ENCODE measurements around the gene PGLYRP2. TPM values are rescaled to one million over a fixed set of nuclear protein-coding genes. Genes with fewer than 3 reads are reported as not detected.
"Not testable (repeated sequence)": the region's sequence is repeated elsewhere in the genome, so short reads cannot be mapped to it uniquely, and the experiment has no call there.

Gene PGLYRP2
- total RNA-seq, 1 experiment from 2014 or later, result not detected

- Mint-ChIP-seq H3K4me1 (ENCODE audit: low read depth, unreplicated experiment) (no peaks in the 10 kb centered on the region), H3K27ac (ENCODE audit: unreplicated experiment) (no peak overlapping the region), H3K4me3 (ENCODE audit: unreplicated experiment) (no peak overlapping the region), H3K27me3 (ENCODE audit: insufficient read depth, unreplicated experiment) (no peaks in the 10 kb centered on the region), H3K9me3 (ENCODE audit: unreplicated experiment) (no peaks in the 10 kb centered on the region), H3K36me3 (ENCODE audit: insufficient read depth, unreplicated experiment) (no peaks in the 10 kb centered on the region)
- no peak for TF ChIP-seq CTCF (IDR thresholded peaks at IDR 0.05; ENCODE audit: insufficient read depth in 1 of 2, low read depth in 1 of 2, low read length in 1 of 2, severe bottlenecking in 1 of 2, unreplicated experiment in 1 of 2)
- Histone ChIP-seq H3K4me3 (ENCODE audit: low read depth, low read length) (no peak overlapping the region), H3K36me3 (ENCODE audit: control insufficient read depth, insufficient read depth, low read length) (no peaks in the 10 kb centered on the region), H3K27me3 (replicated peaks; ENCODE audit: control insufficient read depth, insufficient read depth, low read length) (no peaks in the 10 kb centered on the region), H3K9me3 (no peaks in the 10 kb centered on the region), H3K4me1 (no peaks in the 10 kb centered on the region)
- intact Hi-C loops (cut with micrococcal nuclease; ENCODE audit: unreplicated experiment), result no loop called here
- ChIA-PET CTCF (no interaction called here), POLR2A (no interaction called here)
- DNase-seq, result no peak
- BruUV-seq (replicated peaks), result no TSS peak
Observed at GRCh38 chr19:15476325-15476724, 3.0 kb downstream of the PGLYRP2 start.

- Mint-ChIP-seq H3K4me3 (ENCODE audit: unreplicated experiment) (no peak overlapping the region), H3K27ac (ENCODE audit: unreplicated experiment) (no peak overlapping the region), H3K27me3 (ENCODE audit: insufficient read depth, unreplicated experiment) (no peaks in the 10 kb centered on the region), H3K4me1 (ENCODE audit: low read depth, unreplicated experiment) (no peaks in the 10 kb centered on the region), H3K9me3 (ENCODE audit: unreplicated experiment) (no peaks in the 10 kb centered on the region), H3K36me3 (ENCODE audit: insufficient read depth, unreplicated experiment) (no peaks in the 10 kb centered on the region)
- no peak overlapping the region for H3K4me3 ChIP-seq (ENCODE audit: low read depth, low read length)
- H3K27me3 ChIP-seq (replicated peaks; ENCODE audit: control insufficient read depth, insufficient read depth, low read length), result no peaks in the 10 kb centered on the region
- BruUV-seq (replicated peaks), result no TSS peak
- H3K9me3 ChIP-seq, result no peaks in the 10 kb centered on the region
- ChIA-PET POLR2A (no interaction called here), CTCF (no interaction called here)
- intact Hi-C loops (cut with micrococcal nuclease; ENCODE audit: unreplicated experiment), result no loop called here
- no peak for TF ChIP-seq CTCF (IDR thresholded peaks at IDR 0.05; ENCODE audit: insufficient read depth in 1 of 2, low read depth in 1 of 2, low read length in 1 of 2, severe bottlenecking in 1 of 2, unreplicated experiment in 1 of 2)
- no peaks in the 10 kb centered on the region for H3K4me1 ChIP-seq
- H3K36me3 ChIP-seq (ENCODE audit: control insufficient read depth, insufficient read depth, low read length), result no peaks in the 10 kb centered on the region
- no peak for DNase-seq
Observed at GRCh38 chr19:15475611-15476010, 3.7 kb downstream of the PGLYRP2 start.

GRCh38 chr19:15475169-15475568, 4.1 kb downstream of the PGLYRP2 start:
- no TSS peak for BruUV-seq (replicated peaks)
- Mint-ChIP-seq H3K4me1 (ENCODE audit: low read depth, unreplicated experiment) (no peaks in the 10 kb centered on the region), H3K27ac (ENCODE audit: unreplicated experiment) (no peak overlapping the region), H3K36me3 (ENCODE audit: insufficient read depth, unreplicated experiment) (no peaks in the 10 kb centered on the region), H3K9me3 (ENCODE audit: unreplicated experiment) (no peaks in the 10 kb centered on the region), H3K27me3 (ENCODE audit: insufficient read depth, unreplicated experiment) (no peaks in the 10 kb centered on the region), H3K4me3 (ENCODE audit: unreplicated experiment) (no peak overlapping the region)
- ChIA-PET CTCF (no interaction called here), POLR2A (no interaction called here)
- Histone ChIP-seq H3K4me3 (ENCODE audit: low read depth, low read length) (no peak overlapping the region), H3K27me3 (replicated peaks; ENCODE audit: control insufficient read depth, insufficient read depth, low read length) (no peaks in the 10 kb centered on the region), H3K4me1 (no peaks in the 10 kb centered on the region), H3K36me3 (ENCODE audit: control insufficient read depth, insufficient read depth, low read length) (no peaks in the 10 kb centered on the region), H3K9me3 (no peaks in the 10 kb centered on the region)
- intact Hi-C loops (cut with micrococcal nuclease; ENCODE audit: unreplicated experiment), result no loop called here
- no peak for TF ChIP-seq CTCF (IDR thresholded peaks at IDR 0.05; ENCODE audit: insufficient read depth in 1 of 2, low read depth in 1 of 2, low read length in 1 of 2, severe bottlenecking in 1 of 2, unreplicated experiment in 1 of 2)
- no peak for DNase-seq

- H3K9me3 Mint-ChIP-seq (ENCODE audit: unreplicated experiment); H3K27me3 ChIP-seq (replicated peaks; ENCODE audit: control insufficient read depth, insufficient read depth, low read length); intact Hi-C loops (cut with micrococcal nuclease; ENCODE audit: unreplicated experiment); H3K9me3 ChIP-seq; POLR2A ChIA-PET; H3K4me3 Mint-ChIP-seq (ENCODE audit: unreplicated experiment); H3K4me3 ChIP-seq (ENCODE audit: low read depth, low read length); H3K36me3 ChIP-seq (ENCODE audit: control insufficient read depth, insufficient read depth, low read length); BruUV-seq (replicated peaks); H3K27ac Mint-ChIP-seq (ENCODE audit: unreplicated experiment); H3K36me3 Mint-ChIP-seq (ENCODE audit: insufficient read depth, unreplicated experiment); DNase-seq; H3K4me1 Mint-ChIP-seq (ENCODE audit: low read depth, unreplicated experiment); H3K4me1 ChIP-seq; H3K27me3 Mint-ChIP-seq (ENCODE audit: insufficient read depth, unreplicated experiment): not testable (repeated sequence)
- CTCF ChIA-PET, result interaction anchor here (0.7 kb wide), 1 partner anchor 26 kb away, joined by 3 read pairs; no protein-coding TSS in a partner anchor
Observed at GRCh38 chr19:15473821-15474220, 5.5 kb downstream of the PGLYRP2 start.
